Measurements from ENCODE around the gene NUTM2F. TPM values are rescaled to one million over a fixed set of nuclear protein-coding genes. Genes with fewer than 3 reads are reported as not detected.

The NUTM2F gene
- total RNA-seq, 1 experiment from 2014 or later = 0.15 TPM

GRCh38 chr9:94303321-94303720, 25.1 kb downstream of the NUTM2F start:
- no peak for ATAC-seq
- no peaks in the 10 kb centered on the region for H3K27me3 Mint-ChIP-seq (ENCODE audit: low read depth)
- H3K9me3 Mint-ChIP-seq = no peaks in the 10 kb centered on the region
- no peak overlapping the region for H3K4me3 Mint-ChIP-seq
- CTCF ChIA-PET = no interaction called here
- POLR2A ChIA-PET = no interaction called here
- H3K27ac Mint-ChIP-seq = no peak overlapping the region
- 0 out of 2 replicates have a peak, but pooled peaks cover 3% of the 10 kb centered on the region for H3K4me1 Mint-ChIP-seq
- H3K36me3 Mint-ChIP-seq = peaks cover 10% of the 10 kb centered on the region
- DNase-seq (ENCODE audit: low spot score) = no peak
- no peak for TF ChIP-seq ZMAT4 (CRISPR knock-in tag; IDR thresholded peaks at IDR 0.05)
- no peak for TF ChIP-seq E2F5 (CRISPR knock-in tag; IDR thresholded peaks at IDR 0.05)
- TF ChIP-seq ZSCAN18 (CRISPR knock-in tag; IDR thresholded peaks at IDR 0.05) = no peak
- TF ChIP-seq MAX (CRISPR knock-in tag; IDR thresholded peaks at IDR 0.05) = no peak
- TF ChIP-seq AR (CRISPR knock-in tag; IDR thresholded peaks at IDR 0.05) = no peak
- TF ChIP-seq GABPB1 (CRISPR knock-in tag; IDR thresholded peaks at IDR 0.05) = no peak

GRCh38 chr9:94302426-94302825, 26.0 kb downstream of the NUTM2F start:
- Mint-ChIP-seq H3K4me1 (0 out of 2 replicates have a peak, but pooled peaks cover 3% of the 10 kb centered on the region), H3K4me3 (no peak overlapping the region), H3K27me3 (ENCODE audit: low read depth) (no peaks in the 10 kb centered on the region), H3K27ac (no peak overlapping the region), H3K9me3 (no peaks in the 10 kb centered on the region), H3K36me3 (peaks cover 10% of the 10 kb centered on the region)
- CTCF ChIA-PET = no interaction called here
- POLR2A ChIA-PET = no interaction called here
- TF ChIP-seq GABPB1 (CRISPR knock-in tag; IDR thresholded peaks at IDR 0.05) (no peak), ATF6 (CRISPR knock-in tag; IDR thresholded peaks at IDR 0.05) (no peak), USF1 (CRISPR knock-in tag; IDR thresholded peaks at IDR 0.05) (no peak), ZNF281 (CRISPR knock-in tag; IDR thresholded peaks at IDR 0.05) (no peak), ATF2 (CRISPR knock-in tag; IDR thresholded peaks at IDR 0.05; ENCODE audit: borderline replicate concordance, low read depth) (no peak), FOXJ3 (CRISPR knock-in tag; IDR thresholded peaks at IDR 0.05; ENCODE audit: borderline replicate concordance) (no peak), ZNF317 (CRISPR knock-in tag; IDR thresholded peaks at IDR 0.05; ENCODE audit: borderline replicate concordance, low read depth) (no peak), CREM (CRISPR knock-in tag; IDR thresholded peaks at IDR 0.05) (no peak)
- no peak for DNase-seq (ENCODE audit: low spot score)
- ATAC-seq = no peak
